ENCODE data around the gene TIE1.

TIE1 gene

GRCh38 chr1:43274125-43274803 lies 26.5 kb upstream of the TIE1 start:
- DNase-seq (ENCODE audit: low read depth) = peak; percentile 23

- no peak for DNase-seq (ENCODE audit: low read depth)
Measured at GRCh38 chr1:43274804-43275180, 26.0 kb upstream of the TIE1 start.

GRCh38 chr1:43275826-43276620 lies 24.8 kb upstream of the TIE1 start:
- no peak for DNase-seq (ENCODE audit: low read depth)

- DNase-seq (ENCODE audit: low read depth) = no peak
Measured at GRCh38 chr1:43276673-43277072, 24.1 kb upstream of the TIE1 start.

- DNase-seq (ENCODE audit: low read depth) = no peak
Measured at GRCh38 chr1:43277116-43277876, 23.5 kb upstream of the TIE1 start.

GRCh38 chr1:43279161-43279560 lies 21.6 kb upstream of the TIE1 start:
- no peak for DNase-seq (ENCODE audit: low read depth)

- DNase-seq (ENCODE audit: low read depth) = no peak
Measured at GRCh38 chr1:43279666-43280065, 21.1 kb upstream of the TIE1 start.

- DNase-seq (ENCODE audit: low read depth) = no peak
Measured at GRCh38 chr1:43280692-43281091, 20.1 kb upstream of the TIE1 start.

GRCh38 chr1:43282220-43283195 lies 18.3 kb upstream of the TIE1 start:
- no peak for DNase-seq (ENCODE audit: low read depth)

GRCh38 chr1:43284065-43284464 lies 16.7 kb upstream of the TIE1 start:
- DNase-seq (ENCODE audit: low read depth) = no peak

- DNase-seq (ENCODE audit: low read depth) = no peak
Measured at GRCh38 chr1:43284546-43285110, 16.2 kb upstream of the TIE1 start.

- no peak for DNase-seq (ENCODE audit: low read depth)
Measured at GRCh38 chr1:43285269-43285990, 15.4 kb upstream of the TIE1 start, which contains the start of gene C1orf210. Gene C1orf210 (minus strand): TSS chr1:43285581. CDS start chr1:43283270, 2,311 bp downstream.

- DNase-seq (ENCODE audit: low read depth) = no peak
Measured at GRCh38 chr1:43286115-43286514, 14.7 kb upstream of the TIE1 start.

- no peak for DNase-seq (ENCODE audit: low read depth)
Measured at GRCh38 chr1:43286533-43286932, 14.2 kb upstream of the TIE1 start.

GRCh38 chr1:43288058-43288784 lies 12.6 kb upstream of the TIE1 start:
- no peak for DNase-seq (ENCODE audit: low read depth)

GRCh38 chr1:43288785-43289706 lies 11.7 kb upstream of the TIE1 start:
- DNase-seq (ENCODE audit: low read depth) = no peak

GRCh38 chr1:43292216-43292615 lies 8.6 kb upstream of the TIE1 start:
- DNase-seq (ENCODE audit: low read depth) = no peak

- DNase-seq (ENCODE audit: low read depth) = no peak
Measured at GRCh38 chr1:43292679-43293078, 8.1 kb upstream of the TIE1 start.

GRCh38 chr1:43293176-43293575 lies 7.6 kb upstream of the TIE1 start:
- no peak for DNase-seq (ENCODE audit: low read depth)

Data from activated T-cell treated with anti-CD3 and anti-CD28 coated beads for 24 hours (primary cell).